AG04450 (cell line): ENCODE results near the gene IFI27L2. TPM values are rescaled to one million over a fixed set of nuclear protein-coding genes. Genes with fewer than 3 reads are reported as not detected.

Experiments
- CTCF ChIA-PET: fragments of 300-600, 350-600 bp; formaldehyde crosslinking; extraction: SDS; loops from one replicate; lab custom pipeline; 2022; ENCODE audit warnings: antibody characterized with exemption, inconsistent platforms; lab: Charles Lee
- POLR2A ChIA-PET: fragments of 350-600 bp; formaldehyde crosslinking; extraction: SDS; loops from one replicate; lab custom pipeline; 2021; ENCODE audit warnings: antibody characterized with exemption, inconsistent platforms; lab: Yijun Ruan, JAX
- DNase-seq: peaks from one replicate; pipeline ENCODE4 v3.0.0-alpha.2; 2011; ENCODE audit warnings: low read depth, low spot score
- H3K27ac ChIP-seq: one replicate; pipeline ENCODE4 v1.5.1; 2012; ENCODE audit warnings: low read depth, low read length, control low read depth
- H3K27me3 ChIP-seq: one replicate; pipeline ENCODE4 v1.6.0; 2012; ENCODE audit warnings: low read length; ENCODE audit not compliant: control insufficient read depth, insufficient read depth
- H3K4me3 ChIP-seq: 2 replicates; pipeline ENCODE4 v1.5.1; 2011; ENCODE audit warnings: mild to moderate bottlenecking, low read depth, low read length, control low read depth
- H3K9me3 ChIP-seq: 2 replicates; pipeline ENCODE4 v1.5.1; 2012; ENCODE audit warnings: low read length; ENCODE audit not compliant: control insufficient read depth, insufficient read depth
- CTCF ChIP-seq: IDR thresholded peaks from 2 replicates; pipeline ENCODE4 v1.5.1; 2011; ENCODE audit warnings: low read depth, low read length, control low read depth, inconsistent platforms
- polyA plus RNA-seq: library from polyadenylated mRNA; depleted of rRNA; stranded (reverse); fragments of >200 nt; gene quantifications from 2 replicates; pipeline ENCODE4 v1.2.3, GENCODE V29; 2011

The IFI27L2 gene
- polyA plus RNA-seq, 1 experiment = 81.9 TPM

DNA sequence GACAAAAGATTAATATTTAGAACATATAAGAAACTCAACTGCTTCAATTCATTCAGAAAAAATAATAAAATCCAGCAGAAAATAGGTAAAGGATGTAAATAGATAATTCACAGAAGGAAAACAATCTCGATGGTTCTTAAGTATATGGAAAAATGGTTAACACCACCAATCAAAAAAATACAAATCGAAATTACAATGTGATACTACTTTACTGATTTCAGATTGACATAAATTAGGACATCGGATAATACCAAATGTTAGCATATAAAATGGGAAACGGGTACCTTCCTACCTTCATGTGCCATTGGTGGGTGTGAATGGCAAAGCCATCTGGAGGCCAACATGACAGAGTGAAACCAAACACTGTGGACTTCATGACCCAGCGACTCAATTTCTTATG is 43.1 kb upstream of the IFI27L2 start:
- DNase-seq = no peak
- Histone ChIP-seq H3K27me3 (peaks cover 20% of the 10 kb centered on the region), H3K9me3 (no peaks in the 10 kb centered on the region; the same call in 1 of the 2 replicates), H3K27ac (no peak overlapping the region), H3K4me3 (no peak overlapping the region)
- ChIA-PET POLR2A (no interaction called here), CTCF (interaction anchor here (1.1 kb wide), 1 partner anchor 8 kb away, joined by 13 read pairs; no protein-coding TSS in a partner anchor)
- no peak for TF ChIP-seq CTCF

GRCh38 chr14:94171208-94171607 is 41.8 kb upstream of the IFI27L2 start:
- ChIA-PET POLR2A (interaction anchor here (1.1 kb wide), 1 partner anchor 90 kb away, joined by 3 read pairs; the partner anchor contains the start of genes DDX24 and IFI27L1), CTCF (interaction anchor here (1.1 to 2.9 kb wide), 5 partner anchors 9 to 135 kb away, joined by 3 to 20 read pairs (median 13); no protein-coding TSS in a partner anchor)
- Histone ChIP-seq H3K4me3 (no peak overlapping the region), H3K27me3 (peaks cover 14% of the 10 kb centered on the region), H3K27ac (no peak overlapping the region), H3K9me3 (no peaks in the 10 kb centered on the region; the same call in 1 of the 2 replicates)
- DNase-seq = no peak
- no peak for TF ChIP-seq CTCF

- ChIA-PET POLR2A (no interaction called here), CTCF (interaction anchor here (0.7 to 2.9 kb wide), 7 partner anchors 9 to 516 kb away, joined by 3 to 20 read pairs (median 4); no protein-coding TSS in a partner anchor)
- no peak for TF ChIP-seq CTCF
- Histone ChIP-seq H3K9me3 (no peaks in the 10 kb centered on the region; the same call in 1 of the 2 replicates), H3K27ac (no peak overlapping the region), H3K4me3 (no peak overlapping the region), H3K27me3 (peaks cover 12% of the 10 kb centered on the region)
- DNase-seq = no peak
Observed at GRCh38 chr14:94170136-94170535, 40.7 kb upstream of the IFI27L2 start.

- no peak overlapping the region for H3K27ac ChIP-seq
- peaks cover 12% of the 10 kb centered on the region for H3K27me3 ChIP-seq
- ChIA-PET POLR2A (no interaction called here), CTCF (interaction anchor here (0.6 kb wide), 1 partner anchor 333 kb away, joined by 3 read pairs; no protein-coding TSS in a partner anchor)
- TF ChIP-seq CTCF = no peak
- H3K9me3 ChIP-seq = no peaks in the 10 kb centered on the region
- no peak overlapping the region for H3K4me3 ChIP-seq
- no peak for DNase-seq
Observed at GRCh38 chr14:94165744-94166143, 36.3 kb upstream of the IFI27L2 start.

- POLR2A ChIA-PET = no interaction called here
- CTCF ChIA-PET = no interaction called here
- Histone ChIP-seq H3K27me3 (peaks cover 12% of the 10 kb centered on the region), H3K27ac (no peak overlapping the region), H3K4me3 (no peak overlapping the region), H3K9me3 (no peaks in the 10 kb centered on the region)
- no peak for TF ChIP-seq CTCF
- no peak for DNase-seq
Observed at GRCh38 chr14:94164685-94165431, 35.5 kb upstream of the IFI27L2 start.
